Psoas muscle (tissue), 8 donors: Measurements from ENCODE around the gene SMG6. TPM values are rescaled to one million over a fixed set of nuclear protein-coding genes. Genes with fewer than 3 reads are reported as not detected.
"Not testable (repeated sequence)": the region's sequence is repeated elsewhere in the genome, so short reads cannot be mapped to it uniquely, and the experiment has no call there.

Experiments used
- ATAC-seq, 4 donors: fragments of 200-7000 bp; cut with Tn5 transposase; one replicate each; pipeline ENCODE4 v1.9.1; 2020; ENCODE audit warnings: moderate library complexity in 3 of 4, mild to moderate bottlenecking in 2 of 4
- DNase-seq, 2 donors: peaks; one replicate each; pipeline ENCODE4 v3.0.0-alpha.2; 2020
- H3K27ac ChIP-seq: fragments of 200-600 bp; one replicate; pipeline ENCODE4 v1.8.0; 2022
- H3K27me3 ChIP-seq, 3 donors: fragments of 200-600 bp in 1 of 3; one replicate each; pipeline versions ENCODE4 v1.6.1 to v1.8.0; 2013 to 2022; ENCODE audit warnings: low read length in 2 of 3, mild to moderate bottlenecking in 2 of 3, moderate library complexity in 1 of 3; ENCODE audit not compliant: insufficient read depth in 3 of 3
- H3K36me3 ChIP-seq, 2 donors: fragments of 200-600 bp in 1 of 2; one replicate each; pipeline versions ENCODE4 v1.6.1 to v1.8.0; 2013 to 2022; ENCODE audit warnings: low read depth in 1 of 2, mild to moderate bottlenecking in 1 of 2, moderate library complexity in 1 of 2; ENCODE audit not compliant: insufficient read depth in 1 of 2
- H3K4me1 ChIP-seq: fragments of 200-600 bp; one replicate; pipeline ENCODE4 v1.8.0; 2022
- H3K4me3 ChIP-seq: fragments of 200-600 bp; one replicate; pipeline ENCODE4 v1.8.0; 2022; ENCODE audit warnings: mild to moderate bottlenecking
- H3K9me3 ChIP-seq: fragments of 200-600 bp; one replicate; pipeline ENCODE4 v1.8.0; 2022
- CTCF ChIP-seq: fragments of 200-600 bp; IDR thresholded peaks from one replicate; pipeline ENCODE4 v1.8.0; 2022; ENCODE audit warnings: antibody characterized with exemption
- WGBS, 3 donors: extraction: QIAGEN DNeasy Blood & Tissue Kit; methylation state at CpG; one replicate each; pipeline versions ENCODE4 v1.1.6 to v1.1.7; 2013; 5-methylcytosine and 5-hydroxymethylcytosine counted together
- intact Hi-C, 2 donors: fragments of 100-400 bp; cut with DNase I; formaldehyde crosslinking; loops; one replicate each; pipeline versions ENCODE4 v1.11.0 to v1.14.2; 2022
- polyA plus RNA-seq, 3 donors: library from polyadenylated mRNA; stranded (reverse); fragments of 200-250 nt; gene quantifications; one replicate each; pipeline ENCODE4 v1.2.3, GENCODE V29; 2013
- total RNA-seq, 4 donors: library from RNA; stranded (reverse); fragmentation: NEBNext Ultra II Directional in 2 of 4; extraction: Animal tissue kit (Norgen Biotek cat#: 25700) in 2 of 4; gene quantifications; one replicate each; pipeline versions ENCODE4 v1.2.1 to v1.2.4, GENCODE V29; 2021 to 2023
- donor health status: healthy with polysubstance abuse.
- donor health status: DM: no; HTN: no; CAD: no; lungs with moderate emphysema.
- donor health status: Bipolar disorder and iron deficiency.
- donor health status: healthy.
- donor health status: DM: yes; HTN: yes; CAD: no.
- donor health status: DM: no; HTN: no; CAD: no.
- donor health status: DM: no; HTN: no; CAD: no.
- donor health status: DM: yes; HTN: yes; CAD: no.

Gene SMG6
- total and polyA plus RNA-seq, 7 donors, result 9.4 to 24.1 (median 16.3) TPM

DNA sequence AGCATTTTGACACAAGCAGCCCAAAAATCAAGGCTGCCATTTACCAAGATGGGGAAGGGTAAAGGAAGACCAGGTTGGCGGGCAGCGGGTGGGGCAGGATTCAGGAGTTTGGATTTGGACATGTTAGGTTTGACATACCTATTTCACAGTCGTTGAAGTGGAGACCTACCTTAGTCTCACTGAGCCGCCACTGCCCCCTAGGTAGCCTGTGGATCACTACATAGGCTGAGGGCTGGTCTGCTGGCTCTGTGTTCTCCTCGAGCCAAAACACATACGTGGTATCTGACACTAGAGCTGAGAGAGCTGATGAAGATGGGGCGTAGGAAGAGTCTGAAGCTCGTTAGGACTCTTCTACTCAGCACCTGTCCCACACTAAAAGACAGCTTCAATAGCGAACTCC, 133.6 kb downstream of the SMG6 start:
- DNase-seq (no peak), ATAC-seq (no peak)
- Histone ChIP-seq H3K27ac (no peak overlapping the region), H3K27me3 (no peaks in the 10 kb centered on the region), H3K9me3 (no peaks in the 10 kb centered on the region), H3K36me3 (peaks cover 0 to 31% of the 10 kb centered on the region in 2 donors), H3K4me1 (peaks cover 43% of the 10 kb centered on the region), H3K4me3 (no peak overlapping the region)
- no peak for TF ChIP-seq CTCF
- WGBS, 3 donors, result 87 to 90% (median 90%) methylated on average over 9 of the region's 9 CpGs
- intact Hi-C loops, result loop anchor here (5.0 kb wide), 3 partner anchors 62 to 98 kb away; no protein-coding TSS in a partner anchor

GRCh38 chr17:2165723-2166122, 137.9 kb downstream of the SMG6 start:
- DNase-seq, ATAC-seq, H3K4me3 ChIP-seq, intact Hi-C loops, H3K4me1 ChIP-seq, H3K27me3 ChIP-seq, H3K27ac ChIP-seq, H3K9me3 ChIP-seq: not testable (repeated sequence)
- peaks cover 0 to 63% of the 10 kb centered on the region in 2 donors for H3K36me3 ChIP-seq
- 94 to 96% (median 94%) methylated on average over 12 of the region's 12 CpGs for WGBS, 3 donors

DNA sequence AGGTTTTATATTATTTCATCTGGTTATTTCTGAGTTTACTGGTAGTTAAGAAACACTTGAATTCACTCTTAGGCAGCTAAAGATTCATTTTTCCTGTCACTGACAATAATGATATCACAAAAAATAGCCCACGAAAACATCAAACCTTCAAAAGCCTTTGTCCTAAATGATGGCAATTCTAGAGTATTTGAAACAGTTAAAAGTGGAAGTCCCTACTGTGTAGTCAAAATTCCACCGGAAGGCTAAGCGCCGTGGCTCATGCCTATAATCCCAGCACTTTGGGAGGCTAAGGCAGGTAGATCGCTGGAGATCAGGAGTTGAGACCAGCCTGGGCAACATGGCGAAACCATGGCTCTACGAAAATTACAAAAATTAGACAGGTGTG, 145.2 kb downstream of the SMG6 start:
- DNase-seq (no peak), ATAC-seq (no peak)
- TF ChIP-seq CTCF, result no peak
- peaks cover 7% of the 10 kb centered on the region for H3K4me1 ChIP-seq
- intact Hi-C loops, result no loop called here
- no peak overlapping the region for H3K27ac ChIP-seq
- H3K27me3 ChIP-seq, result no peaks in the 10 kb centered on the region
- H3K9me3 ChIP-seq, result no peaks in the 10 kb centered on the region
- no peak overlapping the region for H3K4me3 ChIP-seq
- peaks cover 0 to 41% of the 10 kb centered on the region in 2 donors for H3K36me3 ChIP-seq
- 92 to 95% (median 94%) methylated on average over 7 of the region's 7 CpGs for WGBS, 3 donors

GRCh38 chr17:2157675-2158395, 145.8 kb downstream of the SMG6 start:
- TF ChIP-seq CTCF, result no peak
- Histone ChIP-seq H3K36me3 (peaks cover 2 to 35% of the 10 kb centered on the region in 2 donors), H3K4me3 (no peak overlapping the region), H3K27me3 (no peaks in the 10 kb centered on the region), H3K4me1 (peaks cover 7% of the 10 kb centered on the region), H3K27ac (no peak overlapping the region), H3K9me3 (no peaks in the 10 kb centered on the region)
- intact Hi-C loops, result no loop called here
- ATAC-seq (peak in 2 of 4 donors; percentile 49 to 61), DNase-seq (no peak)
- 78 to 86% (median 82%) methylated on average over 3 of the region's 3 CpGs for WGBS, 3 donors

- no peaks in the 10 kb centered on the region for H3K27me3 ChIP-seq
- no peaks in the 10 kb centered on the region for H3K9me3 ChIP-seq
- ATAC-seq (peak in 3 of 4 donors; percentile 26 to 61 (median 49)), DNase-seq (peak in 1 of 2 donors; percentile 36)
- no peak overlapping the region for H3K27ac ChIP-seq
- intact Hi-C loops, result no loop called here
- peaks cover 2 to 29% of the 10 kb centered on the region in 2 donors for H3K36me3 ChIP-seq
- H3K4me3 ChIP-seq, result no peak overlapping the region
- 64 to 82% (median 78%) methylated on average over 4 of the region's 4 CpGs for WGBS, 3 donors
- no peak for TF ChIP-seq CTCF
- H3K4me1 ChIP-seq, result peaks cover 7% of the 10 kb centered on the region
Observed at GRCh38 chr17:2157081-2157480, 146.5 kb downstream of the SMG6 start.
